ENCODE data around the gene MST1R.

The MST1R gene

GRCh38 chr3:49841806-49842205 is 61.9 kb downstream of the MST1R start:
- no peak for DNase-seq (ENCODE audit: extremely low read depth in 1 of 2, low read depth in 1 of 2)

GRCh38 chr3:49841126-49841696 is 62.5 kb downstream of the MST1R start:
- DNase-seq (ENCODE audit: extremely low read depth in 1 of 2, low read depth in 1 of 2): no peak

- no peak for DNase-seq (ENCODE audit: extremely low read depth in 1 of 2, low read depth in 1 of 2)
These were observed 63.3 kb downstream of the MST1R start for GRCh38 chr3:49840388-49840787.

- peak; percentile 59 to 69 for DNase-seq (ENCODE audit: extremely low read depth in 1 of 2, low read depth in 1 of 2)
These were observed 64.4 kb downstream of the MST1R start for GRCh38 chr3:49839193-49839809.
